KMS-11 (cell line): ENCODE data around the gene GAK.

Experiments
- H2AFZ ChIP-seq: fragments of 200-600 bp; sonication (generic); 2 replicates; pipeline ENCODE4 v1.6.1; 2016; ENCODE audit warnings: antibody characterized with exemption, mixed run types, low read depth
- H3K27ac ChIP-seq: fragments of 200-600 bp; sonication (generic); 2 replicates; pipeline ENCODE4 v1.6.1; 2016; ENCODE audit warnings: mild to moderate bottlenecking, mixed run types
- H3K27me3 ChIP-seq: fragments of 200-600 bp; sonication (generic); 2 replicates; pipeline ENCODE4 v1.6.1; 2017; ENCODE audit warnings: mild to moderate bottlenecking, low read depth, mixed run types, moderate library complexity; ENCODE audit not compliant: insufficient read depth
- H3K36me3 ChIP-seq: fragments of 200-600 bp; sonication (generic); 2 replicates; pipeline ENCODE4 v1.6.1; 2017; ENCODE audit warnings: mild to moderate bottlenecking, mixed run types; ENCODE audit not compliant: insufficient read depth
- H3K4me1 ChIP-seq: fragments of 200-600 bp; sonication (generic); 2 replicates; pipeline ENCODE4 v1.6.1; 2016; ENCODE audit warnings: mild to moderate bottlenecking, low read depth, mixed run types; ENCODE audit not compliant: poor library complexity, severe bottlenecking
- H3K4me2 ChIP-seq: fragments of 200-600 bp; sonication (generic); 2 replicates; pipeline ENCODE4 v1.7.0; 2016; ENCODE audit warnings: mild to moderate bottlenecking, mixed run types
- H3K4me3 ChIP-seq: fragments of 200-600 bp; sonication (generic); IDR thresholded peaks from 2 replicates; pipeline ENCODE4 v1.6.1; 2017; ENCODE audit warnings: low read depth, low read length, mixed read lengths; ENCODE audit not compliant: insufficient read depth
- H3K79me2 ChIP-seq: fragments of 200-600 bp; sonication (generic); 2 replicates; pipeline ENCODE4 v1.6.1; 2016; ENCODE audit warnings: low read depth, mixed run types; ENCODE audit not compliant: insufficient read depth
- H3K9ac ChIP-seq: fragments of 200-600 bp; sonication (generic); 2 replicates; pipeline ENCODE4 v1.6.1; 2016; ENCODE audit warnings: mild to moderate bottlenecking, mixed run types
- H4K20me1 ChIP-seq: fragments of 200-600 bp; sonication (generic); 2 replicates; pipeline ENCODE4 v1.6.1; 2016; ENCODE audit warnings: mild to moderate bottlenecking, mixed run types; ENCODE audit not compliant: insufficient read depth
- TF ChIP-seq, protein P1 (sequence below): fragments of 200-600 bp; sonication (generic); conservative IDR thresholded peaks from 2 replicates; pipeline ENCODE4 v1.6.1; 2017; ENCODE audit warnings: low read depth, mild to moderate bottlenecking, antibody characterized with exemption, low read length, moderate library complexity, mixed read lengths

GAK gene

DNA sequence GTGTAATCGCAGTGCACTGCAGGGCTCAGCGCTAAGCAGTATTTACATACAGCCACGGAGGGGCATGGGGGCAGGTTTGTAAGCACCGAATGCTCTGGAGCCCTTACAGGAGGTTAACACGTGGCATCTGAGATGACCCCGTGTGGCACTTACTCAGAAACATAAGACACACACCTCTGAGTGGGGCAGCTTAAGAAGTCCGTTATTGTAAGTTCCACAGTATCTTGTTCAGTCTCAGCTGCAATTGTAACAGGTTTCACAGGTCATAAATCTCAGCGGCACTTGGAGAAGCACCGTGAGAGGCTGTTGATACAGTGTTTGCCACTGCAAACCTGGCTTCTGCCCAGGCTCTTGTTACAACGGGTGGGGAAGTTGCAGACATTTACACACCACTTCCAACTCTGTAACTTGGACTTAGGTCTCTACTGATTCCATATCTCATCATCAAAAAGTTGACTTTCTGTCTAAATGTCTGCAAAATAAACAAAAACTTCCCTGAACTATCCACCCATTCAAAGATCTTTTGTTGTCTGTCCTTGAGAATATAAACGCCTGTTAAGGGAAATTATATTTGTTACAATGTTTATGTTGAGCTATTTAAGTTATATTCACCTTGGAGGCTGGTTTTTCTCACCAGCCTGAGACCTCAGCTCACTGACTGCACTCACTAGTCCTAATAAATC lies 116.5 kb downstream of the GAK start:
- Histone ChIP-seq H3K4me3 (no peak overlapping the region), H4K20me1 (no peaks in the 10 kb centered on the region), H3K4me2 (no peak overlapping the region), H2AFZ (no peak overlapping the region), H3K27me3 (peaks cover 28% of the 10 kb centered on the region), H3K79me2 (no peaks in the 10 kb centered on the region), H3K4me1 (no peaks in the 10 kb centered on the region), H3K36me3 (no peaks in the 10 kb centered on the region), H3K9ac (no peak overlapping the region), H3K27ac (no peak overlapping the region)
- TF ChIP-seq, protein P1, sequence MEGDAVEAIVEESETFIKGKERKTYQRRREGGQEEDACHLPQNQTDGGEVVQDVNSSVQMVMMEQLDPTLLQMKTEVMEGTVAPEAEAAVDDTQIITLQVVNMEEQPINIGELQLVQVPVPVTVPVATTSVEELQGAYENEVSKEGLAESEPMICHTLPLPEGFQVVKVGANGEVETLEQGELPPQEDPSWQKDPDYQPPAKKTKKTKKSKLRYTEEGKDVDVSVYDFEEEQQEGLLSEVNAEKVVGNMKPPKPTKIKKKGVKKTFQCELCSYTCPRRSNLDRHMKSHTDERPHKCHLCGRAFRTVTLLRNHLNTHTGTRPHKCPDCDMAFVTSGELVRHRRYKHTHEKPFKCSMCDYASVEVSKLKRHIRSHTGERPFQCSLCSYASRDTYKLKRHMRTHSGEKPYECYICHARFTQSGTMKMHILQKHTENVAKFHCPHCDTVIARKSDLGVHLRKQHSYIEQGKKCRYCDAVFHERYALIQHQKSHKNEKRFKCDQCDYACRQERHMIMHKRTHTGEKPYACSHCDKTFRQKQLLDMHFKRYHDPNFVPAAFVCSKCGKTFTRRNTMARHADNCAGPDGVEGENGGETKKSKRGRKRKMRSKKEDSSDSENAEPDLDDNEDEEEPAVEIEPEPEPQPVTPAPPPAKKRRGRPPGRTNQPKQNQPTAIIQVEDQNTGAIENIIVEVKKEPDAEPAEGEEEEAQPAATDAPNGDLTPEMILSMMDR, result no peak

DNA sequence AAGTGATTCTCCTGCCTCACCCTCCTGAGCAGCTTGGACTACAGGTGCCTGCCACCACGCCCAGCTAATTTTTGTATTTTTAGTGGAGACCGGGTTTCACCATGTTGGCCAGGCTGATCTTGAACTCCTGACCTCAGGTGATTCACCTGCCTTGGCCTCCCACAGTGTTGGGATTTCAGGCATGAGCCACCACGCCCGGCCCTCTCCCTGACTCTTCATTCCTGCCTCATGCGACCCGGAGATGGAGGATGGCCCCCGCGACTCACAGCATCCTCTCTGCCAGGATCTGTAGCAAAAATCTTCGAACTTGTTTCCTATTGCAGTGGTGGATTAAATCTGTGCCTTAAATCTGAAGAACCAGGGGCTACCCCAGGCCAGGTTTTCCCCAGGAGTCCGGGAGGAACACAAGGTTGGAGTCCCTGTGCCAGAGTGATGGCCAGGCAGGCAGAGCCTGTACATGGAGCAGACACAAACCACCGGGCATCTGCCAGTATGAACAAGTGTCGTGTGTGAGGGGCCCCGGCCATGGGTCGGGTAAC lies 117.7 kb downstream of the GAK start:
- TF ChIP-seq, protein P1, result no peak
- no peak overlapping the region for H3K9ac ChIP-seq
- no peaks in the 10 kb centered on the region for H3K79me2 ChIP-seq
- H3K4me2 ChIP-seq, result no peak overlapping the region
- H3K27ac ChIP-seq, result no peak overlapping the region
- H3K4me1 ChIP-seq, result no peaks in the 10 kb centered on the region
- no peaks in the 10 kb centered on the region for H4K20me1 ChIP-seq
- H3K27me3 ChIP-seq, result peaks cover 28% of the 10 kb centered on the region
- no peaks in the 10 kb centered on the region for H3K36me3 ChIP-seq
- no peak overlapping the region for H2AFZ ChIP-seq
- H3K4me3 ChIP-seq, result no peak overlapping the region

DNA sequence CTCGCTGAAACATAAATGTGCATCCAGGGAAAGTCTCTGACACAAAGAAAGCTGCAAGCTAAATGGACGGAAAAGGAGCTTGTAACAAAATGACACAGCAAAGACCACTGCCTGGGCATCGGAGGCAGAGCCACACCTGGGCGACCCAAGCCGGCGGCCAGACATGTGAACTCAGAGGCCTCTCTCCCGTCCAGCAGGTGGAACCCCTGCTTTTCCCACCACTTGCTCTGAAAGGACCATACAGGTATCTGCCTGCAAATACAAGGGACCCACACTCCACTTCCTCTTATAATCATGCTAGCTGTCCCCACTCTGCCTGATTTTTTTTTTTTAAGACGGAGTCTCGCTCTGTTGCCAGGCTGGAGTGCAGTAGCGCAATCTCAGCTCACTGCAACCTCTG lies 118.2 kb downstream of the GAK start:
- Histone ChIP-seq H3K27ac (no peak overlapping the region), H3K9ac (no peak overlapping the region), H3K36me3 (no peaks in the 10 kb centered on the region), H4K20me1 (no peaks in the 10 kb centered on the region), H2AFZ (no peak overlapping the region), H3K79me2 (no peaks in the 10 kb centered on the region), H3K4me1 (no peaks in the 10 kb centered on the region), H3K4me2 (no peak overlapping the region), H3K27me3 (peaks cover 26% of the 10 kb centered on the region), H3K4me3 (no peak overlapping the region)
- TF ChIP-seq, protein P1, result no peak

DNA sequence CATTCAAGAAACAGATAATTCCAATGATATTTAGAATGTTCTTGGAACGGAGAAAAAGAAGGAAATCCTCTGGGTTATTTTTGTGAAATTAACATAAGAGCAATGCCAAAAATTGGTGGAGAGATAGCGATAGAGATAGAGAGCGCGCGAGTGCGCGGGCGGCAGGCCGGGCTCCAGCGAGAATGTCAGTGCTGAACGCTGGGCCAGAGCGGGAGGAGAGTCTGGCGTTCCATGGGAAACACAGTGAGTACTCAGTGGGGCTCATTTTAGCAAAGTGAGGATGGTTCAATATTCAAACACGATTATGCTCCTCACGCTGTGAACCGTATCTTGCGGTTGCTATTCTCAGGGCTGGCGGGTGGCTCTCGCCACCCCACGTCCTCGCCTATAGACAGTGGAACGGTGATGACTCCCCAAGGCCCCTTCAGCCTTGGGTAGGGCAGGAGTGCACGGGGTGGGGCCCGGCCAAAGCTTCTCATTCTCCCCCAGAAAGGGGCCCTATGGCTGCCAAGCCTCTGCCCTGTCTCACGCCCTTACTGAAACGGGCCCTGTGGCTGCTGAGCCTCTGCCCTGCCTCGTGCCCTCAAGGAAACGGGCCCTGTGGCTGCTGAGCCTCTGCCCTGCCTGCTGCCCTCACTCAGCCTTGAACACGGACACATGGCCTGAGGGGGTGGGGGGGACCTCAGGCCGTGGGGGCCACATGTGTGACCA lies 123.1 kb downstream of the GAK start:
- H3K9ac ChIP-seq, result no peak overlapping the region
- peaks cover 5% of the 10 kb centered on the region; the same call in 1 of the 2 replicates for H3K27me3 ChIP-seq
- no peaks in the 10 kb centered on the region for H4K20me1 ChIP-seq
- no peaks in the 10 kb centered on the region for H3K36me3 ChIP-seq
- H2AFZ ChIP-seq, result no peak overlapping the region
- H3K4me2 ChIP-seq, result no peak overlapping the region
- TF ChIP-seq, protein P1, result no peak
- no peak overlapping the region for H3K4me3 ChIP-seq
- no peaks in the 10 kb centered on the region for H3K4me1 ChIP-seq
- H3K27ac ChIP-seq, result no peak overlapping the region
- H3K79me2 ChIP-seq, result no peaks in the 10 kb centered on the region
